Eye (tissue), 1 donor: ENCODE data around the gene CHTF18.
A peak's percentile ranks its signal among the peaks of the same experiment; 100 is the strongest.

Experiments
- DNase-seq: peaks from one replicate; pipeline ENCODE4 v3.0.0-alpha.2; 2015

CHTF18 gene

GRCh38 chr16:794853-795466, 6.5 kb downstream of the CHTF18 start:
- DNase-seq = no peak

GRCh38 chr16:795580-796229, 7.3 kb downstream of the CHTF18 start:
- no peak for DNase-seq

GRCh38 chr16:796296-797119, 8.1 kb downstream of the CHTF18 start:
- no peak for DNase-seq

GRCh38 chr16:797120-797420, 8.7 kb downstream of the CHTF18 start:
- DNase-seq = no peak

DNA sequence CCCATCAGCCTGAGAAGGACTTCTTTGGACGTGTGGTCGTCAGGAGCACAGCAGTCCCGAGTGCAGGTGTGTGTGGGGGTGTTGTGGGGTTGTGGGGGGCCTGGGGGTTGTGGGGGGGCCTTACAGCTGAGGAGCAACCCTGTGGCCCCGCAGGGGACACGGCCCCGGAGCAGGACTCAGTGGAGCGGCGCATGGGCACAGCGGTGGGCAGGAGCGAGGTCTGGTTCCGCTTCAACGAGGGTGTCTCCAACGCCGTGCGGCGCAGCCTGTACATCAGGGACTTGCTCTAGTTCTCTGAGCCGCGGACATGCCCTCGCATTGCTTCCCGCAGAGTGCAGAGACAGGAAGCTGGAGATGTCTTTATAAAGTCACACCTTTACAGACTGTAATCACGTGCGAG, 9.3 kb downstream of the CHTF18 start:
- DNase-seq = no peak

DNA sequence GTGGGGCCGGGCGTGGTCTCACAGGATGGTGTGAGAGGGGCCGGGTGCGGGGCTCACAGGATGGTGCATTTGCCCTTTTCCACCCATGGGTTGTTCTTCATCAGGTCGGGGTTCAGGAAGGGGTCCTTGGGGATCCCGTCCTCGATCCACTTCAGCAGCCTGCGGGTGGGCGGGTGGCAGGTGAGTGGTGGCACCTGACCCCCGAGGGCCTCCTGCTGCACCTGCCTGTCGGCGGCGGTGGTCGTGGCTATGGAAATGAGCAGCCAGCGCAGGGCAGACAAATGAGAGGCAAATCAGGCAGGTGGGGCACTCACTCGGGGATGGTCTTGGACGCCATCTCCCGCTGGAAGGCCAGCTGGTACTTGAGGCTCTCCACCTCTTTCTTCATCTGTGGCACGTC, 10.2 kb downstream of the CHTF18 start:
- no peak for DNase-seq

- no peak for DNase-seq
Measured at GRCh38 chr16:799111-799947, 10.9 kb downstream of the CHTF18 start.

- DNase-seq = peak; percentile 40
Measured at GRCh38 chr16:799948-800833, 11.8 kb downstream of the CHTF18 start, which contains the start of gene GNG13. TSS of gene GNG13 (minus strand) at chr16:800734. CDS start at chr16:799077, 1,657 bp downstream.

GRCh38 chr16:800834-801511, 12.6 kb downstream of the CHTF18 start:
- no peak for DNase-seq

GRCh38 chr16:801584-802363, 13.4 kb downstream of the CHTF18 start:
- no peak for DNase-seq

DNA sequence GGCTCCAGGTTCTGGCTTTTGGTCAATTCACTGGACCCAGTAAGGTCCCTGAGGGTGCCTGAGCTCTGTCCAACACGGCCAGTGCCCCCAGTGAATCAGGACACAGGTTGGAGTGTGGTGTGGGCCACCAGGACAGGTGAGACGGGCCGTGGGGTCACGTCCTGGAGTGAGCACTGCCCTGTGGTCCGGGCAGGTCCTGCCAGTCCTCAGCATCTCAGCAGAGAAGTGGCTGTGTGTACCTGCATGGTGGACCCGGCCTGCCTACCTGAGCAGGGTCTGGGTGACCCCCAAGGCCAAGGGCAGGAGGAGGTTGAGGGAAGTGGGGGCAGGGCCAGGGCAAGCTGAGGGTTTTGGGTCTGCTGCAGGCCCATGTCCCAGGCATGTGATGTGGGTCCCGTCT, 14.0 kb downstream of the CHTF18 start:
- no peak for DNase-seq

GRCh38 chr16:802914-803753, 14.7 kb downstream of the CHTF18 start:
- DNase-seq = peak; percentile 41

- DNase-seq = no peak
Measured at GRCh38 chr16:803754-804080, 15.3 kb downstream of the CHTF18 start.

- DNase-seq = no peak
Measured at GRCh38 chr16:804193-805048, 16.0 kb downstream of the CHTF18 start.

GRCh38 chr16:805474-805873, 17.1 kb downstream of the CHTF18 start:
- DNase-seq = no peak

GRCh38 chr16:807347-808084, 19.1 kb downstream of the CHTF18 start:
- DNase-seq = peak; percentile 95

GRCh38 chr16:808085-808386, 19.6 kb downstream of the CHTF18 start:
- DNase-seq = no peak

- DNase-seq = peak; percentile 70
Measured at GRCh38 chr16:813204-813915, 24.9 kb downstream of the CHTF18 start.
